DMS153 (cell line): ENCODE data around the gene DRGX.

ENCODE experiments used
- DNase-seq: peaks from one replicate; lab custom pipeline; 2025; lab: John Stamatoyannopoulos, UW

Gene DRGX

DNA sequence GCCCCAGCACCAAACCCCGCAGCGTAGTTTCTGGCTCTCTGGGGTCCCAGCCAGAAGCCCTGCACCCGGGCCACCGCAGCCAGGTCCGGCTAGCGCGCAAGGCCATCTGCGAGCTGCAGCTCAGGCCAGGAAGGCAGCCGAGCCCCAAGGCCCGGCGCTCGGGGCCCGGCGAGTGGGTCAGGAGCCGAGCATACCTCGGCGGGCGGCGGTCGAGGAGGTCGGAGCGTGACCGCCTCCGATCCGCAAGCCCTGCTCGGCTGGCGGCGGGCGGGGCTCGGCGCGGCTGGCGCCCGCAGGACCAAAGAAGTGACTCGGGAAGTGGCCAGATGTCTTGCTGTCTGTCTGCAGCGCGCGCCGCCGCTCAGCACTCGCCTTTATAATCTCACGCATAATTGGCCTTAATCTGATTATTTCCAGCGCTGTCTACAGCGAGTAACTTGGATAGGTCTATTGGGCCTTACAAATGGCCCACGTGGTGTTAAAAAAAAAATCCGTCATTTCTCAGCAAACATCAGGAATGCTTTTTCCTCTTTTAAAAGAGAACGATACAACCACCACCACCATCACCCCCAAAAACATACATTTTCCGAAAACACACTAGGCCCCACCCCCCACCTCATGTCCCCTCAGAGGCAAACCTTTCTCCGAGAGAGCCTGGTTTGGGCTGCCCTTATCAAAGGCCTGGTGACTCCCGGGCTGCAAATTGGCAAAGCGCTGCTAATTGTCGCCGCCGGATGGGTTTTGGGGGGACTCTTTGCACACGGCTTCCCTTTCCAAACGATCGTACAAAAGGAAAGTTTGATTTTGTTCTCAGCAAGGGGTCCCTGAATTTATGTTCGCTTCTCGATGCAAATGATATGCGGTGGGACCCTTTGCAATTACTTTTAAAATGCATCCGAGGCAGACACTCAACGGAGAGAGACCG is at the start of gene DRGX:
Gene DRGX, minus strand, starts transcription at position 349 of the 925 bp plus-strand sequence. CDS start 649 bp downstream, outside the sequence.
- no peak for DNase-seq

DNA sequence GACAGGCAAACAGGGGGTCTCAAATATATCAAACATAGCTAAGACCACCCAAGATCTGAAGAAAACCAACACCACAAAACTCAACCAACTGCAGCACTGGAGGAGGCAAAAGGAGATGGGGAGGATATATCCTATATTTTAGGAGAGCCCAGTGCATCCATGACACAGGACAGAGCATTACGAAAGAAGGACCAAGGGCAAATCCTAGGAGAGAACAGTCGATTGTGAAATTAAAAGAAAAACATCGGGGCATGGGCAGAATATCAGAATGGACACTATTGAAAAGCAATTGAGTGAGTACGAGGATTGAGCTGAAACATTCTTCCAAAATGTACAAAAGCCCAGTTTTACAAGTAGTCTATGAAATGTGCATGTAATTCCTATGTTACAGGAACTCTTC is 48.5 kb upstream of the DRGX start:
- DNase-seq: no peak

DNA sequence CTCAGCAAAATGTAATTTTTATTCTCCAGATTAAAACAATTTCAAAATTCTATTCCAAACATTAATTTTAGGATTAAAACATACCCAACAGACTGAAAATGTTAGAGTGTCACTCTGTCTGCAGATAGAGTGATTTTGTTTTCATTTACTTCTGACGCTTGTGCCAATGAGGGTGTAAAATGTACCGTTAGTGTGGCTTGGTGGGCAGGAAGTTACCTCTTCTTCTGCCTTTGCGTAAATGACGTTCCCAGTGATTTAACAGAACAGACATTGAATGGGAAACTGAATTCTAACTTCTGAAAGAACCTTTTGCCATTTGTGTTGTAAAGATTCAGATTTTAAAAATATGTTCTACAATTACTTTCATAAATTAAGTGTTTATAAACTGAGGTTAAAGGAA is 47.0 kb upstream of the DRGX start:
- DNase-seq: no peak

DNA sequence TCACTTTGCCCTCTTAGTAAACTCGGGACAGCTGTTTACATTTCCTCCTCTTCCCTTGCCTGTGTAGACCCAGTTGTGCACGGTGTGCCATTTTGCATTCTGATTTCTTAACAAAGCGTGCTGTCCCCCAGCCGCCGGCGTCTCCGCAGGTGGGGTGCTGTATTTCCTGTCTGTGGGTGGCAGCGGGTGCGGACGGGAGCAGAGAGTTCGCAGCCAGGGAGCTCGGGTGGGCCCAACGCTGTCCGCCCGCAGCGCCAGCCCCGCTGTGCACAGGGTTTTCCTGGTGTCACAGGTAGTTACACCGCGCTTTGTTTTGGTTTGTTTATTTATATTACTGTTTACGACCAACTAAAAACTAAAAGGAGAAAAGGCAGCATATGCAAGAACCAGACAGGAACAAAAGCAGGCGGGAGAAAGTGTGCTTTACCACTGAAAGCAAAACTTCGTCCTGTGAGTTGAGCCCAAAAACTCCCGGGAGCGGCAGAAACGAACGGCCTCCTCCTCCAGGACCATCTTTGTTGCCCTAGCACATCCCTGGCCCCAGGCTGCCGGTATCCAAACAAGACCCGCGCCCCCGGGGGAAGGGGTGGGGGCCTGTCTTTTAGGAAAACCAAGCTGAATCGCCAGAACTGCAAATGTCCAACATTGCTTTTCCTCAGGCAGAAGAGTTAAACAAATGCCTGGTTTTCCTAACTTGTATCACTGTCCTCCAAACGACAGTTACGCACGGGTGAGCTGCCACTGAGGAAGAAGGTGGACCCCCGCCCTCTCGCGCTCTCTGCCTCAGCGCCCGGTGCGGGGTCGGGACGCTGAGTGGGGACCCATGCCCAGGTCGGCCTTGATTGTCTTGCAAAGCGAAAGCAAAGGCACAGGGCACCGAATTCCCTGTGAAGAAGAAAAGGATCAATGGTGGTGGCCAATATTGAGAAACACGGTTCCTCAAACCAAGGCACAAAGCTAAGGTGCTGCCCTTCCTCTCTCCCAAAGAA is 45.9 kb upstream of the DRGX start:
- DNase-seq: no peak

DNA sequence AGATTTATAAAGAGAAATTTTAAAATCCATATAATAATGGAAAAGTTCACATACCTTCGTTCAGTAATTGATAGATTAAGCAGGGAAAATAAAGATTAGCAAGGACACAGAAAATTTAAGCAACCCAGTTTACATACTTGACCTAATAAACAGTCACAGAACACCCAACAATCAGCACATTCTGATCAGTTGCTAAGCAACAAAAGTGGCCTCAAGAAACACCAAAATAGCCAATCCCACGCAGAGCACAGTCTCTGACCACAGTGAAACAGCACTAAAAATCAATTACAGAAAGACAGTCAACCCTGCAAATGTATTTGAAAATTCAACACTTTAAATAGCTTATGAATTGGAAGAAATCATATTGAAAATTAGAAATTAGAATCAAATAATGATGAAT is 39.3 kb upstream of the DRGX start:
- no peak for DNase-seq

DNA sequence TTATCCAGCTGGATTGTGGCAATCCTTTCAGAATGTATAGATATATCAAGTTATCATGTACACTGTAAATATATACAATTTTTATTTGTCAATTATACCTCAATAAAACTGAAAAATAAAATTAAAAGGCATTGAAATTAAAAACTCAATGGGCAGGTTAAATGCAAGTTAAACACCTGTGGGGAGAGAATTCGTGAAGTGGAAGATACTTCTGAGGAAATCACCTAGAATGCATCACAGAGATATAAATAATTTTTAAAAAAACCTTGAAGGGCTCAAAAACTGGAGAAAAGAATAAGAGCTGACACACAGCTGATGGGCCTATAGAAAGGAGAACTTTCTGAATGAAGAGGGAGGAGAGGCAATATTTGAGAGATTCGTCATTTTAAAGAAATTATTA is 37.2 kb upstream of the DRGX start:
- DNase-seq: no peak

DNA sequence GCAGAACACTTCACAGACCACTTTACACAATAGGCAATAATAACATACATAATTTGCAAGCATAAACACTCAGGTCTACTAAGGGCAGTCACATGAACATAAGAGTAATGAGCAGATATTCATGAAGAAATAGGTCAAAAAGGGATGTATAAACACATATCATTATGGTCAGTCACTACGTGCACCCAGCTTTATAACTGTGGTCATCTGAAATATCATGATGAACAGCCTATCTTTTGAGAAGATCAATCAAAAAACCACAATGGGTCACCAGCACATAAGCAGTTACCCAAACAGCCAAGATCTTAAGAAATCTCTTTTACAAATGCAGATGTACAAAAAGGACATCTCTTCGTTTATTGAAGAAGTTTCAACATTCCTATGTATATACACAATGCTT is 35.5 kb upstream of the DRGX start:
- no peak for DNase-seq

DNA sequence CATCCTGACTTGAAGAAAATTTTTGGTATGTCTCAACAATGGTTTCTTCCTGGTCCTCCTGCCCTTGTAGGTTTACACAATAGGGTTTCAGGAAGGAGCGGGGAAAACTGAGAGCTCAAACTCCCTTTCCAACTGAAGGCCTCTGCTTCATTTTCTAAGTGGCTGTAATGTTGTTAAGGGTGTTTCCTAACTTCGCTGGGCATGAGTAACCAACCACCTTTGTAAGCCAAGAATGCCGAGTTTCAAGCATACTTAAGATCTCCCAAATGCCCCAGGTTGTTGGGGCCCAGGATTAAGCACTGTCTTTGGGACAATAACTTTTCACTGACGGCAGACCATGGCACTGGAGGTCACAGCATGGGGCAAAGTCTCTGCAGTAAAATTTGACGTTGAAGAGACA is 33.6 kb upstream of the DRGX start:
- DNase-seq: no peak

DNA sequence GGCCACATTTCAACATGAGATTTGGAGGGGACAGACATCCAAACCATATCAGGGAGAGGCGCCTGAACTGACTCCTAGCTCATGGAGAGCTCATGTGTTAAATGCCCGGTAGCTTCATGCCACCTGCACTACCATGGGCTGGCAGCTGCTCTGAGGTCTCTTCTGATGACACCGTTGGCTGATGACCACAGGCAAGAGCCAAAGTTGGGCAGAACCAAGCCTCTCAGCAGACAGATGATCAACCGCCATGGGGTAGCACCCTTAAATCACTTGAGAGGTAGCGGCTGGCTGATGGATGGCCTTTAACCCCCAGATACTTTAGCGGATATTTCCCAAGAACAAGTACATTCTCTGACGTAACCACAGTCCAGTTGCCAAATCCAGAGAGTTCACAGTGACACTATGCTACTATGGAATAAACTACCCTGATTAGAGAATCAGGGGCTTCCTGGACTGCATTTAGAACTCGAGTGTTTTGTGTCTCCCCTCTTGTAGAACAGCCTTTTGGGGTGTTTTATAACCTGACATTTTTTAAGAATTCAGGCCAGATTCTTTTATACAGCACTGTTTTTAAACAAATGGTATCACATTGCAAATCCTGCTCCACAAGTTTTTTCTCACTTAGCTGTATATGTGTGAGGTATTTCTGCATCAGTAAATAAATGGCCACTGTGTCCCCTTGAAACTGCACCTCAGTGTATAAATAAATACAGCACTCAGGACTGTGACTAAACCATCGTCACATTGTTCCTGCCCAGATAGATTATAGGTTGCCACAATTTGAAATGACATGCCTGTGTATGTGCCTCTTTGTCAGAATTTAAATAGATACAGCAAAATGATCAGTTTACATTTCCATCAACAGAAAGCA is 30.8 kb upstream of the DRGX start:
- no peak for DNase-seq

DNA sequence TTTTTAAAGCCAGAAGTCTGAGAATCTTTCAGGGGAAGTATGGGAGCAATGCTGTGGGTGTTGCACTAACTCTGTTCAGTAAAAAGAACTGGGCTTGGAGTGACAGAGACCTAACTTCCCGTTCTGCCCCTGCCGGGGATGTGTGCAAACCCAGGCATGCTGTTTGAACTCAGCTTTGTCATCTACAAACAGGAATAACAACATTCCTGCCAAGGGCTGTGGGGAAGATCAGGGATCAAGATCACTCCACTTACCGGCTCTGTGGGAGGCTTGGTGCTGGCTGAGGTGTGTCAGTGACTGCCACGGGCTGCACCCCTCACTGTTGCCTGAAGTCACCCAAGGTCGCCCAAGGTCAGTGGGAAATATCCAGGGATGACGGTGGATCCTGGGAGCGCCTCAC is 23.1 kb upstream of the DRGX start:
- peak; percentile 3 for DNase-seq

DNA sequence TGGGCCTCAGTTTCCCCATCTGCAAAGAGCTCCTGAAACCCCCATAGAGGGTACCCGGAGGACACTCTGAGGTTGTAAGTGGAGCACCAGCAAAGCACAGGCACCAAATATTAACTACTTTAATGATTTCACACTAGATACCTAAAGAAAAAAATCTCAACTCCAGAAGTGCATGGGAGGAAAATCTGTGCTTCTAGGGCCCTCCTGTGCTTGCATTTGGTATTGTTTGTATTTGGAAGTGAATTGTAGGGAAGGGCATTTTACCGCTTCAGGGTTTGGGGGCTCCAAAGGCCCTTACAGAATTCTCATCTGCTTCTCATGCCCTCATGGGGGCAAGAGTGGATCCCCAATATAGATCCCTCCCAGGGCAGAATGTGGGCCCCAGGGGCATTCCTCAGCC is 22.4 kb upstream of the DRGX start:
- DNase-seq: no peak

DNA sequence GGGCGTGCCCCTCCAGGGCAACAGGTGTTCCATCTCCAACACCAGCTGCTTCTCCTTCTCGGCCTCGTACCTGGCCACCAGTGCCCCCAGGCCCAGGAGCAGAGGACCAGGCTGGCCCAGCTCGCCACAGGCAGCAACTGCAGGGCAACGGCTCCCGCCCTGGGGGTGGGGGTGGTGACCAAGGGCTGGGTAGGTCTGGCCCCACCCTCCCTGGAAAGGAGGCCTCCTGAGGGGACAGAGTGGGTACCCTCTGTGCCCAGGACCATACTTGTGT is 22.1 kb upstream of the DRGX start:
- no peak for DNase-seq

DNA sequence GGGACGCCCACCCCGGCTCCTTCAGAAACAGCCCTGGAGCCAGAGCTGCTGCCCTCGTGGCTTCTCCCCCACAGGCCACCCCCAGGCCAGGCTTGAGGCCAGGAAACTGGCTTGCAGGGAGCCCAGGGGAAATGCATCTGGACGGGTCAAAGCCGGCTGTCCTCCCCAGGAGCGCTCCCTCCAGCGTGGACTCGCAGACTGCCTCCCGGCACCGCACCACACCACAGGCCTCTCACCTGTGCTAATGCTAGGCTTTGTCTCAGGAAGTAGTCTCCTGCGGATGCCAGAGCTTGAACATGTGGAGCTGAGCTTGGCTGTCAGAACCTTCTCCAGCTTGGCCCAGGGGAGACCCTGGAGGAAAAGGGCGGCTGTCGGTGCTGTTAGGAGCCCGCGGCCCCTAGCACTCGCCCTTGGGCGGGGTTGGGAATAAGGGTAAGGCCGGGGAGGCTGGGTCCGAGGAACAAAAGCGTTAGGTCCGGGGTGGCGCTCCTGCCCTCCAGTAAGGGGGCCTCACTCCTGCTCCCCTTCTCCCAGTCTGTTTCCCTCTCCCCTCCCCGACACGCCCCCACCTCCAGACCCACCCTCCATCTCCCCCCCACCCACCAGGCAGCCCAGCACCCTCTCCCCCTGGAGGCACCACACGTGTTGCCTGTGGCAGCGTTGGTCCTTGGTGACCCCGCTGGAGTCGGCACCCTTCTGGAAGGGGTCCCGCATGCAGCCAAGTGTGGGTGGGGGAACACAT is 21.6 kb upstream of the DRGX start:
- no peak for DNase-seq

DNA sequence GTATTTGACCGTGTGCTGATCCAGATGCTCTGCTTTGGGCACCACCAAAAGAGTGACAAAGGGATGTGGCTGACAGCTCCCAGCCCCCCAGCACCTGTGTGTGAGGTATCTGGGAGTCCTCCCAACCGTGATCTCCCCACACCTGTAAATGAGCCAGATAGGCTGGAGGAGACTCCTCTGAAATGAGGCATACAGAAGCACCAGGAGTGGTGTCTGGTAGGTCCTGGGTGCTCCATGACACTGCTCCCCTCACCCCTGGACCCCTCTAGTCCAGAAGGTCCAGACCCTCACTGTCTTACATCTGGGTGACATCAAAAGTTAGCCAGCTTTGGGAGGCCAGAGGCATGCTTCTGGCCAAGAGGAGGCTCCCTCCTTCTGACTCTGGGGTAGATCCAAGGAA is 20.0 kb upstream of the DRGX start:
- DNase-seq: no peak

DNA sequence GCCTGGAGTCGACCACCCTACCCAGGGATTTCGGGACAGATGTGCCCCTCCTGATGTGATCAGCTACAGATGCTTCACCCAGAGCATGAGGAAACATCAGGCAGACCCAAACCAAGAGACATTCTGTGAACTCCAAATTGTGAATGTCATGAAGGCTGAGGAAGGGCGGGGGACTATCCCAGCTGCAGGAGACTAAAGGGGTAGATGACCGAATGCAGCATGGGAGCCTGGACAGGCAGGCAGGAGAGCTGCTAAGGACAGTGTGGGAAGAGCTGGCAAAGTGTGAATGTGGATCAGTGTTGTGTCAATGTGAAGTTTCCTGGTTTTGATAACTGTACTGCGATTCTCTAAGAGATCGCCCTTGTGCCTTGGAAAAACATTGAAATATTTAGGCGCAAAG is 19.2 kb upstream of the DRGX start:
- DNase-seq: no peak

DNA sequence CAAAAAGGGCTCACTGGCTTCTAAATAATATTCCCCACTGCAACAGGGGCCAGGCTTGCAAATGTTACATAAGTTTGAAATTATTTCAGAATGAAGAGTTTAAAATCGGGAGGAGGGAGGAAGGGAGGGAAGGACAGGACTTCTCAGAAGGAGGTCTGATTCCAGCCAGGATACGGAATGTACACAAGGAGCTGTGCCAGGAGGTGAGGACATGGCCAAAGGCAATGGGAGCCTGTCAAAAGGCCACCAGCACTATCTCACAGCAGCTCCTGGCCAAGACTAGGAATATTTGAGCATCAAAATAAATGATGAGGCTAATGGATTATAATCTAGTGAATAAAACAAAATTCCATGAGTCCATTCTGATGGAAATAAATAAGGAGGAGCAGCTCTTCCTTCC is 18.6 kb upstream of the DRGX start:
- no peak for DNase-seq

DNA sequence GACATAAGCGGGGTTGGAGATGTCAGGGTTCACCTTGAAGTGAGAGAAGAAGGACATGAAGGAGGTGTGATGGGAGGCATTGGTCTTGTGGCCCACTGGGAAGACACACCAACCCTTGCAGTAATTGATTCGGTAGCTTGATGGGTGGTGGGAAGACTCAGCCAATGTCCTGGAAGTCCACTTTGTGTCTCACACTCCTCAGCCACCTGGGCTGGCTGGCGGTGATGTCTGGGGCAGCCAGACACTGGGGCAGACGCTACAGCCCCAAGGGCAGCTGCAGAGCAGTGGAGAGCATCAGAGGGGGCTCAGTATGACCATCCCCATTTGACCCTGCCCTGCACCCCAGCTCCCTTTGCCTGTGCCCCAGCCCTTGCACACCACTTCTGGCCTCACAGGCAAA is 16.7 kb upstream of the DRGX start:
- no peak for DNase-seq

DNA sequence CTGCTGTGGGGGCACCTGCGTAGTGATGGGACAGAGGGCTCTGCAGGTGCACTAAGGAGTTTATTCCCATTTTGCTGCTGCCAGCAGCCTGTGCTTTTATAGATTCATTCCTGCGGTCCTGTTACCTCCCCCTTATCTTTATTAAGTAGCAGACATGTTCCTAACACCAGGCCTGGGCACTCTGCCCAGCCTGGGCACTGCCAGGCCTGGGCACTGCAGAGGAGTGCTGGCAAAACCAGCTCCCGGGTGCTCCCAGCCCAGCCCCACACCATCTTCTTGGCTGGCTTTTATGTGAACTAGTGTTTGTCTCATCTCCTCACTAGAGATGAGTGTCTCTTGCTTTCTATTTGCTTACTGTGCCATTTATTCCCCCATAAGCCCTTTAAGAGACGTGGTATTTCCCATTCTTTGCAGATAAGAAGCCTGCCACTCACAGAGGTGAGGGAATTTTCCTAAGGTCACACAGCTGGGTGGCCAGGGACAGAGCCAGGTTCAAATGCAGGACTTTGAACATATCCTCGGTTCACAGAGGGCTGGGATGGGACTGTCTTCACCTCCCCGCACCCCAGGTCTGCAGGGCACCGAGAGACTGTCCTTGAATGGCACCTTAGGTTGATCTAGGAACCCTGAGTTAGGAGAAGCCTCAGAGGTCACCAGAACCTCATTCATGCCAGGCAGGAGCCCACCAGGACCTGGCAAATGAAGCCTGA is 14.6 kb upstream of the DRGX start:
- no peak for DNase-seq

DNA sequence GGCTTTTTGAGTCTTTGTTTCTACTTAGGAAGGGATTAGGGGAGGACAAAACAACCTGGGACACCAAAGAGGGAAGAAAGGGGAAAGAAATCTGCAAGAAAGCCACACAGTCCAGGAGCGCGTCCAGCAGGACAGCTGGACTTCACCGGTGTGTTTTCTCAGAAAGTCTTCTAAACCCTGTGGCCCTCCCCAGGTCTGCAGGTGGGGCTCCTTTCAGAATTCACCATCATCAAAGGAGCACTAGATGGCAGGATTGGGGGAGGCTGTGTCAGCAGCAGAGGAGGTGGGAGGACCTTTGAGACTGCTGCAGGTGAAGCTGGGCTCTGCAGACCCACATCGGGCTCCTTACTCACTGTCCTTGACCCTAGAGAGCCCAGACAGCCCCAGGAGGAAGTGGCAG is 13.9 kb upstream of the DRGX start:
- DNase-seq: no peak

DNA sequence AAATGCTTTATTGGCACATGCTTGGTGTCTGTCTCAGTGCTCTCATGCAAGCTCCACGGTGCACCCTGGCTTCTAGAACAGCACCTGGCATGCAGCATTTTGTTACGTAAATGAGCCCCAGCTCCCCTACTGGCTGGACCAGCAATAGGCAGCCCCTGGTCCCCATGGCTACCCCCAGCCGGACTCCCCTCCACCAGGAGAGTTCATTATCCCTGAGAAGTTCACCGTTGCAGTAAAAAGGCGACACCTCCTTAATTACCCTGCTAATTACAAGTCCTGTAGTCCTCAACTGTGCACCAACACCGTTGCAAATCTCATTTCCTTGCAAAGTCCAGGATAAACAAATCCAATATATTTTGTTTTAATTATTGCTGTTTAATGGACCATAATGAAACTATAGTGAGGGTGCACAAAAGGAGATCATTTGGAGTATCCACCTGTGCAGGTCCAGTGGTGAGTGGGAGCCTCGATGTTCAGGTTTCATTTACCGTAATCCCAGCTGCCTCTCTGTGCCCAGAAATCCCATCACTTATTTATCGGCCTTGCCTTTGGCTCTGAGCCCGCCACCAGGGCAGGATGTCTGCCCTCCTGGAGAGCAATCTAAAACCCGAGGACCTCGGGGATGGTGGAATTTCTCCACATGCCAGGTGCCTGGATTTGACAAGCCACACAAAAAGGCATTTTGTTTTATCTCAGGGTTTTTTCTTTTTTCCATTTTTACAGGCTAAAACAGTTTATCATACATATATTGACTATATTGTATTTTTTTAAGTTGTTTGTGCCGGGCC is 12.8 kb upstream of the DRGX start:
- peak; percentile 7 for DNase-seq
